Fibroblast of skin of left biceps (primary cell): Measurements from ENCODE around the gene SPTSSB.

Experiments
- DNase-seq, 2 experiments: peaks; one replicate each; pipeline ENCODE4 v3.0.0-alpha.2; 2013; ENCODE audit warnings: low read depth in 2 of 2

SPTSSB gene

GRCh38 chr3:161371441-161372320, at the start of gene SPTSSB:
Gene SPTSSB (minus strand): TSS chr3:161371517. CDS start chr3:161346323, 25,194 bp downstream.
- no peak for DNase-seq

GRCh38 chr3:161420746-161421145, 49.4 kb upstream of the SPTSSB start:
- DNase-seq: no peak

- DNase-seq: no peak
Observed at GRCh38 chr3:161419555-161420333, 48.4 kb upstream of the SPTSSB start.

GRCh38 chr3:161415506-161416231, 44.4 kb upstream of the SPTSSB start:
- peak in 1 of 2 experiments; percentile 42 for DNase-seq

- DNase-seq: no peak
Observed at GRCh38 chr3:161414907-161415306, 43.6 kb upstream of the SPTSSB start.

GRCh38 chr3:161413855-161414210, 42.5 kb upstream of the SPTSSB start:
- no peak for DNase-seq

- DNase-seq: no peak
Observed at GRCh38 chr3:161413127-161413854, 42.0 kb upstream of the SPTSSB start.

GRCh38 chr3:161412123-161412522, 40.8 kb upstream of the SPTSSB start:
- no peak for DNase-seq

- DNase-seq: no peak
Observed at GRCh38 chr3:161409858-161410257, 38.5 kb upstream of the SPTSSB start.

- DNase-seq: no peak
Observed at GRCh38 chr3:161409069-161409468, 37.8 kb upstream of the SPTSSB start.

- no peak for DNase-seq
Observed at GRCh38 chr3:161406594-161407555, 35.6 kb upstream of the SPTSSB start.

GRCh38 chr3:161405836-161406235, 34.5 kb upstream of the SPTSSB start:
- no peak for DNase-seq

GRCh38 chr3:161405087-161405486, 33.8 kb upstream of the SPTSSB start:
- DNase-seq: no peak

- DNase-seq: no peak
Observed at GRCh38 chr3:161403251-161403650, 31.9 kb upstream of the SPTSSB start.

- DNase-seq: peak; percentile 45 to 47
Observed at GRCh38 chr3:161401389-161401788, 30.1 kb upstream of the SPTSSB start.

GRCh38 chr3:161400650-161401049, 29.3 kb upstream of the SPTSSB start:
- DNase-seq: no peak

GRCh38 chr3:161395115-161396012, 24.0 kb upstream of the SPTSSB start:
- DNase-seq: no peak

- no peak for DNase-seq
Observed at GRCh38 chr3:161393803-161394202, 22.5 kb upstream of the SPTSSB start.

GRCh38 chr3:161393310-161393709, 22.0 kb upstream of the SPTSSB start:
- DNase-seq: no peak
